Measurements from ENCODE around the gene MINDY2. TPM values are rescaled to one million over a fixed set of nuclear protein-coding genes. Genes with fewer than 3 reads are reported as not detected.

MINDY2 gene
- total RNA-seq, 4 donors from 2014 or later, result 26.6 to 38.2 (median 29.2) TPM

DNA sequence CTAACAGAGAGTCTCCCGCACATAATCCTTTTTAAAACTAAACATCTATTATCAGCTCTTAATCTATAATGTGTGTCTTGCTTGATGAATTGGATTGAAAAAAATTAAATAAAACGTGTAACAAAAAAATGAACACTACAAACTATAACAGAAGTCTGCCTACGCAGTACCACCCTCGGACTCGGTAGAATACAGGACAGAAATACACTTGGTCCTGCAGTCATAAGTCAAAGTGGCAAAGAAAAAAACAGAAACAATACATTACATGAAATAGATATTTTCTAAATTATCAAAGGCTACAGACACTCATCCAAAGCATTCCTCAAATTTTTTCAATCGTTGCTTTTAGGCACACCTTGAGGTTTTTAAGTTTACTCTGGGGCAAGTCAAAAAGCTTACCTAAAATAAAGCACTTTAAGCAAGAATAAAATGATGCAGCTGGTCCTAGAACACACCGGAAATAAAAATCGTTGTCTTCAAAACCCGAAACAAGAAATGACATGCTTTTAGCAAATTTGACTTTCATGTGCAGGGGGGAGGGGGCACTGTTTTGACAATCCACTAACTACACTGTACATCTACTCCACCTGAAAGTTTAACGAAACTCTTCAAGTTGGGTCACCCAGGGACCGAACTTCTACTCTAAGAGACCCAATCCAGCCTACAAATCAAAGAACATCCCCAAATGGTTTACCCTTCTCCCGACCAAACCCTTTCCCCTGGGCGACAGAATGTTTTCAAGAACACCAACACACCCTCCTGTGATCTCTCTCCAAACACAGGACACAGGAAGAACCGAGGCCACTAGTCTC is 22.9 kb upstream of the MINDY2 start:
- Histone ChIP-seq H3K4me3 (peak overlapping the region; percentile 88 to 96 (median 92)), H3K36me3 (no peaks in the 10 kb centered on the region), H3K4me1 (peaks cover 31 to 44% (median 37%) of the 10 kb centered on the region in 4 donors), H3K27ac (replicated peaks in 1 of 4) (peak overlapping the region; percentile 98 to 99 (median 98)), H3K27me3 (no peaks in the 10 kb centered on the region), H3K9me3 (no peaks in the 10 kb centered on the region)
- TF ChIP-seq POLR2A (IDR thresholded peaks at IDR 0.05; ENCODE audit: low read depth) (no peak), POLR2AphosphoS5 (IDR thresholded peaks at IDR 0.05) (no peak), EP300 (IDR thresholded peaks at IDR 0.05) (no peak)
- TF ChIP-seq, protein P1, sequence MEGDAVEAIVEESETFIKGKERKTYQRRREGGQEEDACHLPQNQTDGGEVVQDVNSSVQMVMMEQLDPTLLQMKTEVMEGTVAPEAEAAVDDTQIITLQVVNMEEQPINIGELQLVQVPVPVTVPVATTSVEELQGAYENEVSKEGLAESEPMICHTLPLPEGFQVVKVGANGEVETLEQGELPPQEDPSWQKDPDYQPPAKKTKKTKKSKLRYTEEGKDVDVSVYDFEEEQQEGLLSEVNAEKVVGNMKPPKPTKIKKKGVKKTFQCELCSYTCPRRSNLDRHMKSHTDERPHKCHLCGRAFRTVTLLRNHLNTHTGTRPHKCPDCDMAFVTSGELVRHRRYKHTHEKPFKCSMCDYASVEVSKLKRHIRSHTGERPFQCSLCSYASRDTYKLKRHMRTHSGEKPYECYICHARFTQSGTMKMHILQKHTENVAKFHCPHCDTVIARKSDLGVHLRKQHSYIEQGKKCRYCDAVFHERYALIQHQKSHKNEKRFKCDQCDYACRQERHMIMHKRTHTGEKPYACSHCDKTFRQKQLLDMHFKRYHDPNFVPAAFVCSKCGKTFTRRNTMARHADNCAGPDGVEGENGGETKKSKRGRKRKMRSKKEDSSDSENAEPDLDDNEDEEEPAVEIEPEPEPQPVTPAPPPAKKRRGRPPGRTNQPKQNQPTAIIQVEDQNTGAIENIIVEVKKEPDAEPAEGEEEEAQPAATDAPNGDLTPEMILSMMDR (IDR thresholded peaks at IDR 0.05), result no peak
- DNase-seq (ENCODE audit: extremely low spot score), result no peak
- 1% methylated on average over 14 of the region's 14 CpGs for WGBS
- intact Hi-C loops (cut with DNase I), result no loop called here

DNA sequence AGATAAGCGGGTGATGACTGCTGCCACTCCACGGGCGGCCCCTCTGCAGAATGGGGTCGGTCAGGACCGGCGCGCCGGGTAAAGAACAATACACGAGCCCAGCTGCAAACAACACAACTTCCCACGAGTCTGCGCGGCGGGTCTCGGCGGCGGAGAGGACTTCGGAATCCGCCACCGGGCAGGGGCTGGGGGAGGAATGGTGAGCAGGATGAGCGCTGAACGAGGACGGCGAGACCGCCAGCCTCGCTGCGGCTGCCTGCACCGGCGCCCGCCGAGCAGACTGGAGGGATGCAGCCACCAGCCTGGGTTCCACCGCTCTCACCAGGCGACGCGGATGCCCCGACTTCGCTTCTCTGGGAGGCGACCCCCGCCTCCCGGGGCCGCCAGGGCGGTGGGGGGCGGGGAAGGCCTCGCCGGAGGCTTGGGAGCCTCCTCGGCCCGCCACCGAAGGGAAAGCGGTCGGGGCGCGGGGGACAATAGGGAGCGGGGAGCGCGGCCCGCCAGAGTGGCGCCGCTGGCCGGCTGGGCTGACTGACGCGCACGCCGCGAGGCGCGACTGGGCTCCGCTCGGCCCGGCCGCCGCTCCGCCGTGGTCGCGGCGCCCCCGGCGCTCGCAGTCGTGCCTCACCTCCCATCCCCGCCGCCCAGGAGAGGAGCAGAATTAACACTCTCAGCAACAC is 22.1 kb upstream of the MINDY2 start:
- intact Hi-C loops (cut with DNase I), result loop anchor here (1.0 kb wide), 1 partner anchor 22 kb away; the partner anchor contains the start of gene MINDY2
- peak in 1 of 2 donors; percentile 27 for TF ChIP-seq POLR2AphosphoS5 (IDR thresholded peaks at IDR 0.05)
- no peak for TF ChIP-seq EP300 (IDR thresholded peaks at IDR 0.05)
- no peak for TF ChIP-seq POLR2A (IDR thresholded peaks at IDR 0.05; ENCODE audit: low read depth)
- TF ChIP-seq, protein P1 (IDR thresholded peaks at IDR 0.05), result no peak
- DNase-seq (ENCODE audit: extremely low spot score), result peak; percentile 93

DNA sequence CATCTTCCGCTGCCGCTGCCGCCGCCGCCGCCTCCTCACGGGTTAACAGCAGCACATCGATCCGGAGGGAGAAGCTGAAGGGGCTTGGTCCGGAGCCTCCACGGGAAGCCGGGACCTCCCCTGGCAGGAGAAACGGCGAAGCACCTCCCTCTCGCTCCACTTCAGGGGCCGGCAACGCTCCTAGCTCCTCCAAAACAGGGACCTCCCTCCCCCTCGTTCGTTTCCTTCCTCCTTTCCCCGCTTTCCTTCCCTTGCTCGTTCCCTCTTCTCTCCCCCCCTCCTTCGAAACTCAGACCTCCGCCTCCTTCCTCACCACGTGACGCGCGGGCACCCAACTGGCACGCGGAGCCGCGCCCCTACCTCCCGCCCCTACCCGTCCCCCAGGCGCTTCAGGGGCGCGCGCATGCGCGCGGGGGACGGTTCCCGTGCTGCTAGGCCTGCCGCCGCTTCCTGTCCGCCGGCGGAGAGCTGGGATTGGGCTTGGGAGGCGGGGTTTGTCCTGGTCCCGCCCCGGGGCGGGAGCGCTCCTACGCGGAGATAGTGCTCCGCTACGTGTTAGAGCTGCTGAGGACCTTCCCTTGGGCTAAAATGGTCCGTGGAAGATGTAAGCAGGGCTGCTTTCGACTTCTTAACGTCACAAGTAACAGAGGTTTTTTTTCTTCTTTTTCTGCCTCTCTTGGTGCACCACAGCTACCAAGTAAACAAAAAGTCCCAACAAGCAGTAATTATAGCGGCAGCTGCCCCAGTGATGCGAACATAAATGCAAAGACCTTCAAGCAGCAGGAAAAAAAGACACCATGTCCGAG is 21.4 kb upstream of the MINDY2 start, which contains the start of gene ADAM10:
Gene ADAM10 (minus strand): TSS at position 176 of the 806 bp plus-strand sequence. CDS start 173 bp downstream, at position 3.
- Histone ChIP-seq H3K4me1 (peaks cover 25 to 39% (median 35%) of the 10 kb centered on the region in 4 donors), H3K4me3 (peak within 1 kb of the TSS; percentile 88 to 96 (median 92)), H3K27me3 (no peaks in the 10 kb centered on the region), H3K36me3 (no peaks in the 10 kb centered on the region), H3K9me3 (no peaks in the 10 kb centered on the region), H3K27ac (replicated peaks in 1 of 4) (peak within 1 kb of the TSS; percentile 98 to 99 (median 98))
- intact Hi-C loops (cut with DNase I), result loop anchor here (1.0 kb wide), 1 partner anchor 22 kb away; the partner anchor contains the start of gene MINDY2
- DNase-seq (ENCODE audit: extremely low spot score), result peak; percentile 99
- TF ChIP-seq POLR2AphosphoS5 (IDR thresholded peaks at IDR 0.05), result peak; percentile 82 to 94
- TF ChIP-seq, protein P1 (IDR thresholded peaks at IDR 0.05), result no peak
- TF ChIP-seq POLR2A (IDR thresholded peaks at IDR 0.05; ENCODE audit: low read depth), result peak; percentile 75
- WGBS, result 1% methylated on average over 39 of the region's 62 CpGs

More for the DNA sequence above, 22.1 kb upstream of the MINDY2 start:
- Histone ChIP-seq H3K4me3 (peak overlapping the region; percentile 88 to 96 (median 92)), H3K4me1 (peaks cover 25 to 39% (median 37%) of the 10 kb centered on the region in 4 donors), H3K27me3 (no peaks in the 10 kb centered on the region), H3K27ac (replicated peaks in 1 of 4) (peak overlapping the region; percentile 98 to 99 (median 98)), H3K36me3 (no peaks in the 10 kb centered on the region), H3K9me3 (no peaks in the 10 kb centered on the region)
- 0% methylated on average over 12 of the region's 81 CpGs for WGBS

DNA sequence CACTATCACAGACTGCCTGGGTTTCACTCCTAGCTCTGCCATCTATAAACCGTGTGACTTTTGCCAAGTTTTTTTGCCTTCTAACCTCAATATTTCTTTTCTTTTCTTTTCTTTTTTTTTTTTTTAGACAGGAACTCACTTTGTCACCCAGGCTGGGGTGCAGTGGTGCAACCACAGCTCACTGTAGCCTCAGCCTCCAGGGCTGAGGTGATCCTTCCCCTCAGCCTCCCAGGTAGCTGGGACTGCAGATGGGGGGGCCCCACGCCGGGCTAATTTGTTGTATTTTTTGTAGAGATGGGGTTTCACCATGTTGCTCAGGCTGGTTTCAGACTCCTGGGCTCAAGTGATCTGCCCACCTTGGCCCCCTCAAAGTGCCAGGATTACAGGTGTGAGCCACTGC is 18.4 kb upstream of the MINDY2 start:
- WGBS, result 89% methylated on average over 3 of the region's 3 CpGs
- Histone ChIP-seq H3K4me3 (no peak overlapping the region), H3K27ac (replicated peaks in 1 of 4) (no peak overlapping the region), H3K4me1 (peaks cover 8 to 18% (median 12%) of the 10 kb centered on the region in 4 donors), H3K27me3 (no peaks in the 10 kb centered on the region), H3K9me3 (no peaks in the 10 kb centered on the region), H3K36me3 (no peaks in the 10 kb centered on the region)
- TF ChIP-seq, protein P1 (IDR thresholded peaks at IDR 0.05), result no peak
- TF ChIP-seq POLR2AphosphoS5 (IDR thresholded peaks at IDR 0.05) (no peak), EP300 (IDR thresholded peaks at IDR 0.05) (no peak), POLR2A (IDR thresholded peaks at IDR 0.05; ENCODE audit: low read depth) (no peak)
- intact Hi-C loops (cut with DNase I), result no loop called here
- no peak for DNase-seq (ENCODE audit: extremely low spot score)

Measured in esophagus muscularis mucosa (tissue), 4 donors.